PC-3 (cell line): ENCODE results near the gene OR2A5. TPM values are rescaled to one million over a fixed set of nuclear protein-coding genes. Genes with fewer than 3 reads are reported as not detected.

Experiments used
- ATAC-seq: fragments of 200-7000 bp; cut with Tn5 transposase; 2 replicates; pipeline ENCODE4 v1.9.1; 2020; ENCODE audit warnings: mild to moderate bottlenecking, moderate library complexity
- BruUV-seq: library from RNA; stranded (reverse); fragments of 400-500 nt; replicated peaks from 2 replicates; lab custom pipeline; 2021; lab: Mats Ljungman, UMichigan
- CTCF ChIA-PET: fragments of 300-600 bp; sonication (Branson Sonifier 250); formaldehyde crosslinking; loops from one replicate; lab custom pipeline; 2022; ENCODE audit warnings: antibody characterized with exemption; lab: Charles Lee
- POLR2A ChIA-PET: fragments of 300-600 bp; sonication (Branson Sonifier 250); formaldehyde crosslinking; loops from one replicate; lab custom pipeline; 2022; ENCODE audit warnings: antibody characterized with exemption; ENCODE audit not compliant: unreplicated experiment; lab: Charles Lee
- DNase-seq: peaks from one replicate; pipeline ENCODE4 v3.0.0-alpha.2; 2015
- H2AFZ ChIP-seq: fragments of 300-600 bp; sonication (generic); 2 replicates; pipeline ENCODE4 v1.6.0; 2016; ENCODE audit warnings: antibody characterized with exemption, low read length
- H3F3A ChIP-seq: fragments of 300-600 bp; sonication (generic); one replicate; pipeline ENCODE4 v1.6.0; 2017; ENCODE audit warnings: antibody characterized with exemption, low read length, control low read depth, mild to moderate bottlenecking; ENCODE audit not compliant: unreplicated experiment
- H3K27ac ChIP-seq: fragments of 300-600 bp; sonication (generic); 2 replicates; pipeline ENCODE4 v1.5.1; 2016; ENCODE audit warnings: mild to moderate bottlenecking, low read length
- H3K27me3 ChIP-seq: fragments of 300-600 bp; sonication (generic); 2 replicates; pipeline ENCODE4 v1.6.1; 2016; ENCODE audit warnings: low read length, mixed read lengths
- H3K36me3 ChIP-seq: fragments of 300-600 bp; sonication (generic); 2 replicates; pipeline ENCODE4 v1.6.1; 2016; ENCODE audit warnings: low read depth, mixed run types, low read length, mixed read lengths
- H3K4me1 ChIP-seq: fragments of 300-600 bp; sonication (generic); 2 replicates; pipeline ENCODE4 v1.5.1; 2016; ENCODE audit warnings: low read length; ENCODE audit not compliant: insufficient read depth
- H3K4me2 ChIP-seq: fragments of 300-600 bp; sonication (generic); 2 replicates; pipeline ENCODE4 v1.6.0; 2016; ENCODE audit warnings: low read length
- H3K4me3 ChIP-seq: fragments of 300-600 bp; sonication (generic); 2 replicates; pipeline ENCODE4 v1.5.1; 2016; ENCODE audit warnings: mild to moderate bottlenecking, low read length, mixed read lengths
- H3K79me2 ChIP-seq: fragments of 300-600 bp; sonication (generic); 2 replicates; pipeline ENCODE4 v1.6.1; 2017; ENCODE audit warnings: low read length, mixed read lengths
- H3K9ac ChIP-seq: fragments of 300-600 bp; sonication (generic); 2 replicates; pipeline ENCODE4 v1.6.0; 2016; ENCODE audit warnings: mild to moderate bottlenecking, low read length
- H3K9me2 ChIP-seq: fragments of 300-600 bp; sonication (generic); replicated peaks from 2 replicates; pipeline ENCODE4 v1.6.1; 2016; ENCODE audit warnings: mixed run types, low read length, mixed read lengths
- H3K9me3 ChIP-seq: fragments of 300-600 bp; sonication (generic); 2 replicates; pipeline ENCODE4 v1.6.1; 2016; ENCODE audit warnings: low read length, mixed read lengths
- H4K20me1 ChIP-seq: fragments of 300-600 bp; sonication (generic); 2 replicates; pipeline ENCODE4 v1.6.1; 2016; ENCODE audit warnings: low read length, mixed read lengths
- EZH2 ChIP-seq: fragments of 300-600 bp; sonication (generic); IDR thresholded peaks from one replicate; pipeline ENCODE4 v1.6.1; 2017; ENCODE audit warnings: antibody characterized with exemption, mild to moderate bottlenecking, low read length; ENCODE audit not compliant: unreplicated experiment
- EZH2phosphoT487 ChIP-seq: fragments of 300-600 bp; sonication (generic); IDR thresholded peaks from 2 replicates; pipeline ENCODE4 v1.6.1; 2018; ENCODE audit warnings: mild to moderate bottlenecking, antibody characterized with exemption, low read length, borderline replicate concordance
- intact Hi-C: fragments of 100-400 bp; cut with micrococcal nuclease; formaldehyde crosslinking; loops from 2 replicates; pipeline ENCODE4 v1.9.0; 2023
- total RNA-seq: library from RNA; depleted of rRNA; stranded (reverse); fragments of >200 nt; gene quantifications from 2 replicates; pipeline ENCODE4 v1.2.3, GENCODE V29; 2014
- TF ChIP-seq, protein P1 (sequence below): fragments of 300-600 bp; sonication (generic); conservative IDR thresholded peaks from 2 replicates; pipeline ENCODE4 v1.5.1; 2017; ENCODE audit warnings: antibody characterized with exemption, low read depth, mild to moderate bottlenecking, low read length

OR2A5 gene
- total RNA-seq, 1 experiment from 2014 or later: not detected

DNA sequence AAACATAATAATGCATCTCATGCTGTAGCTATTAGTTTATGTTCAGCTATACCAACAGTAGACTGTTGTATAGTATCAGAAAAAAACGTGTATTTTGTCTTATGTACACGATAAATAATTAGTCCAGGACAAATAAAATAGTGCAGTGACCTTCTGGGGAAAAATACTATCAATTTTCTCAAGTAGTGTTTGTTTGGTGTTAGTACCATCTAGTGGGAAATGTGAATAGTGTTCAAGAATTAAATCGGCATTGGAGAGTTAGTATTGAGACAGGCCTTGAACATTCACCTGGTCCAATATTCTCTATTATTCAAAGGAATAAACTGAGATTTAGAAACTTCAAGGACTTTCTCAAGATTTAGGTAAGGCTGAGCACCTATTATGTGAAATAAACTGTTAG, 21.7 kb upstream of the OR2A5 start:
- no peaks in the 10 kb centered on the region for H3F3A ChIP-seq
- no peak overlapping the region for H3K27ac ChIP-seq
- TF ChIP-seq, protein P1, sequence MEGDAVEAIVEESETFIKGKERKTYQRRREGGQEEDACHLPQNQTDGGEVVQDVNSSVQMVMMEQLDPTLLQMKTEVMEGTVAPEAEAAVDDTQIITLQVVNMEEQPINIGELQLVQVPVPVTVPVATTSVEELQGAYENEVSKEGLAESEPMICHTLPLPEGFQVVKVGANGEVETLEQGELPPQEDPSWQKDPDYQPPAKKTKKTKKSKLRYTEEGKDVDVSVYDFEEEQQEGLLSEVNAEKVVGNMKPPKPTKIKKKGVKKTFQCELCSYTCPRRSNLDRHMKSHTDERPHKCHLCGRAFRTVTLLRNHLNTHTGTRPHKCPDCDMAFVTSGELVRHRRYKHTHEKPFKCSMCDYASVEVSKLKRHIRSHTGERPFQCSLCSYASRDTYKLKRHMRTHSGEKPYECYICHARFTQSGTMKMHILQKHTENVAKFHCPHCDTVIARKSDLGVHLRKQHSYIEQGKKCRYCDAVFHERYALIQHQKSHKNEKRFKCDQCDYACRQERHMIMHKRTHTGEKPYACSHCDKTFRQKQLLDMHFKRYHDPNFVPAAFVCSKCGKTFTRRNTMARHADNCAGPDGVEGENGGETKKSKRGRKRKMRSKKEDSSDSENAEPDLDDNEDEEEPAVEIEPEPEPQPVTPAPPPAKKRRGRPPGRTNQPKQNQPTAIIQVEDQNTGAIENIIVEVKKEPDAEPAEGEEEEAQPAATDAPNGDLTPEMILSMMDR: peak; percentile 66
- no peak for TF ChIP-seq EZH2
- no TSS peak for BruUV-seq
- H3K79me2 ChIP-seq: no peaks in the 10 kb centered on the region
- H3K9me2 ChIP-seq: no peaks in the 10 kb centered on the region
- peak; percentile 52 for DNase-seq
- ChIA-PET POLR2A (no interaction called here), CTCF (interaction anchor here (1.5 kb wide), 1 partner anchor 101 kb away, joined by 13 read pairs; no protein-coding TSS in a partner anchor)
- H3K9me3 ChIP-seq: no peaks in the 10 kb centered on the region
- no peak overlapping the region for H3K4me3 ChIP-seq
- H3K36me3 ChIP-seq: no peaks in the 10 kb centered on the region
- peak; percentile 68 for ATAC-seq
- H3K4me2 ChIP-seq: no peak overlapping the region
- H3K9ac ChIP-seq: no peak overlapping the region
- no peak overlapping the region for H2AFZ ChIP-seq
- H4K20me1 ChIP-seq: no peaks in the 10 kb centered on the region
- peaks cover 7% of the 10 kb centered on the region; the same call in 1 of the 2 replicates for H3K4me1 ChIP-seq
- intact Hi-C loops: loop anchor here (1.0 to 2.0 kb wide), 3 partner anchors 100 to 134 kb away; no protein-coding TSS in a partner anchor
- H3K27me3 ChIP-seq: no peaks in the 10 kb centered on the region

DNA sequence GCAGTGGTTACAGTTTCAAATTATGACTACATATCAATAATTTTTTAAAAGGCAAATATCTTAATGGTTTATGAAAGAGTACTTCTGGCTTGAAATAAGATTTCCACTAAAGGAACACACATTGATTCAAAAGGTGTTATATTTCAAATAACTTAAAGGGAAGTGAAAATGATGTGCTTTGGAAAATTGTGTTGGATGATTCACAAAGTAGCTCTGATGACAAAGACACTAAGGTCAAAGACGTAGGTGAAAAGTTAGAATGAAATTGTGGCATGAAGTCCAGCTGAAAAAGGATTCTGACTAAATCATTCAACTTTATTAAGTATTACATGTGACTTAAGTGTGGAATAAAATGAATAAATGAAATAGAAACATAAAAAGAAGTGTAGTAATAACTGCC, 20.8 kb upstream of the OR2A5 start:
- H3K9me2 ChIP-seq: no peaks in the 10 kb centered on the region
- TF ChIP-seq EZH2 (no peak), EZH2phosphoT487 (no peak)
- TF ChIP-seq, protein P1: no peak
- no peak overlapping the region for H3K9ac ChIP-seq
- no peak overlapping the region for H3K4me2 ChIP-seq
- H2AFZ ChIP-seq: no peak overlapping the region
- peaks cover 16% of the 10 kb centered on the region for H3K4me1 ChIP-seq
- no peak; the same call in 1 of the 2 replicates for ATAC-seq
- no peaks in the 10 kb centered on the region for H3F3A ChIP-seq
- no peaks in the 10 kb centered on the region for H3K36me3 ChIP-seq
- no peak overlapping the region for H3K27ac ChIP-seq
- intact Hi-C loops: loop anchor here (1.0 to 2.0 kb wide), 3 partner anchors 99 to 135 kb away; no protein-coding TSS in a partner anchor
- ChIA-PET CTCF (interaction anchor here (0.9 to 1.5 kb wide), 2 partner anchors 100 to 126 kb away, joined by 6 to 13 read pairs; partner anchors contain the start of gene TCAF1), POLR2A (no interaction called here)
- no peaks in the 10 kb centered on the region for H4K20me1 ChIP-seq
- no peaks in the 10 kb centered on the region for H3K79me2 ChIP-seq
- H3K9me3 ChIP-seq: no peaks in the 10 kb centered on the region
- no peak overlapping the region for H3K4me3 ChIP-seq
- H3K27me3 ChIP-seq: no peaks in the 10 kb centered on the region
- DNase-seq: peak; percentile 22
- BruUV-seq: no TSS peak

DNA sequence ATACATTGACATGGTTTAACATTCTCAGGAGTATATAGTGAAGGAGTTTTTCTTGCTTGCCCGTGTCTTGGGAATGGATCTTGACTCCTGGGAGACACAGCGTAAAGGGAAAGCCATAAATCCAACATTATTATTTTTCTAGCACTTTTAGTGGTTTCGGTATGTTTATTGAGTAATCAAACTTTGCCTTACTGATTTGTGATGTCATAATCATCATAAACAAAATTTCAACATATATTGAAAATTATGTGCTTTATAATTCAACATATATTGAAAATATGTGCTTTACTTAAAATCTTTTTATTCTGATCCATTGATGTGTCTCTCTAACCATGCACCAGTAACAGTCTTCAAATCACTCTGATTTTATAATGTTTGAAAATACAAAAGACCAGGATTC, 20.2 kb upstream of the OR2A5 start:
- ATAC-seq (no peak), DNase-seq (no peak)
- CTCF ChIA-PET: interaction anchor here (0.9 to 1.5 kb wide), 2 partner anchors 99 to 127 kb away, joined by 6 to 13 read pairs; partner anchors contain the start of gene TCAF1
- H3K36me3 ChIP-seq: no peaks in the 10 kb centered on the region
- BruUV-seq: no TSS peak
- H3K4me3 ChIP-seq: no peak overlapping the region
- POLR2A ChIA-PET: no interaction called here
- no peak overlapping the region for H3K9ac ChIP-seq
- H3K27ac ChIP-seq: no peak overlapping the region
- H3K9me3 ChIP-seq: no peaks in the 10 kb centered on the region
- peaks cover 22% of the 10 kb centered on the region for H3K4me1 ChIP-seq
- H3K4me2 ChIP-seq: no peak overlapping the region
- no peaks in the 10 kb centered on the region for H3K27me3 ChIP-seq
- H3F3A ChIP-seq: no peaks in the 10 kb centered on the region
- no peaks in the 10 kb centered on the region for H4K20me1 ChIP-seq
- TF ChIP-seq, protein P1: no peak
- TF ChIP-seq EZH2: no peak
- TF ChIP-seq EZH2phosphoT487: no peak
- intact Hi-C loops: no loop called here
- no peaks in the 10 kb centered on the region for H3K79me2 ChIP-seq
- H3K9me2 ChIP-seq: no peaks in the 10 kb centered on the region
- H2AFZ ChIP-seq: no peak overlapping the region
